Measurements from ENCODE around the gene FNTB. TPM values are rescaled to one million over a fixed set of nuclear protein-coding genes. Genes with fewer than 3 reads are reported as not detected.

FNTB gene
- total and polyA plus RNA-seq, 3 donors from 2014 or later = 43.2 to 68.1 (median 52.5) TPM

DNA sequence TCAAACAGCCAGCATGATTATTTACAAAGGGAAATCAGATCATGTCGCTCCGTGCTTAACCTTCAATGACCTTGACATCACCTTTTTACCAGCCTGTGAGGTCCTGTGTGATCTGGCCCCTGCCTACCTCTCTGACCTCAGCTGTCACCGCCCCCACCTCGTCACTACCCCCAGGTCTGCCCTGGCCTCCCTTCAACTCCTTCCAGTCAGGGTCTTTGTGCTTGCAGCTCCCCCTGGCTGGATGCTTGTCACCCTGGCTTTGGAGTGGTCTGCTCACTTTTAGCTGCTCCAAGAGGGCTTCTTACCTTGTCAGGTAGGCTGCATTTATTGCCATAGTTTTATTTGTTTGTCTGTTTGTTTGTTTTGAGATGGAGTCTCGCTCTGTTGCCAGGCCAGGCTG, 123.8 kb downstream of the FNTB start:
- no peaks in the 10 kb centered on the region for H3K36me3 ChIP-seq (ENCODE audit: low read depth, missing control alignments)
- intact Hi-C loops (cut with DNase I; ENCODE audit: low total_unique reads) = no loop called here
- DNase-seq = no peak
- no peak overlapping the region for H3K4me3 ChIP-seq
- no peak overlapping the region for H3K27ac ChIP-seq
- no peak for TF ChIP-seq POLR2A (IDR thresholded peaks at IDR 0.05)
- TF ChIP-seq, protein P1, sequence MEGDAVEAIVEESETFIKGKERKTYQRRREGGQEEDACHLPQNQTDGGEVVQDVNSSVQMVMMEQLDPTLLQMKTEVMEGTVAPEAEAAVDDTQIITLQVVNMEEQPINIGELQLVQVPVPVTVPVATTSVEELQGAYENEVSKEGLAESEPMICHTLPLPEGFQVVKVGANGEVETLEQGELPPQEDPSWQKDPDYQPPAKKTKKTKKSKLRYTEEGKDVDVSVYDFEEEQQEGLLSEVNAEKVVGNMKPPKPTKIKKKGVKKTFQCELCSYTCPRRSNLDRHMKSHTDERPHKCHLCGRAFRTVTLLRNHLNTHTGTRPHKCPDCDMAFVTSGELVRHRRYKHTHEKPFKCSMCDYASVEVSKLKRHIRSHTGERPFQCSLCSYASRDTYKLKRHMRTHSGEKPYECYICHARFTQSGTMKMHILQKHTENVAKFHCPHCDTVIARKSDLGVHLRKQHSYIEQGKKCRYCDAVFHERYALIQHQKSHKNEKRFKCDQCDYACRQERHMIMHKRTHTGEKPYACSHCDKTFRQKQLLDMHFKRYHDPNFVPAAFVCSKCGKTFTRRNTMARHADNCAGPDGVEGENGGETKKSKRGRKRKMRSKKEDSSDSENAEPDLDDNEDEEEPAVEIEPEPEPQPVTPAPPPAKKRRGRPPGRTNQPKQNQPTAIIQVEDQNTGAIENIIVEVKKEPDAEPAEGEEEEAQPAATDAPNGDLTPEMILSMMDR (IDR thresholded peaks at IDR 0.05) = no peak
- WGBS, 2 donors = 60 to 62% methylated on average over 5 of the region's 5 CpGs
- H3K4me1 ChIP-seq = no peaks in the 10 kb centered on the region
- H3K9me3 ChIP-seq = no peaks in the 10 kb centered on the region
- H3K27me3 ChIP-seq = no peaks in the 10 kb centered on the region

Small RNA genes within 50 kb of the gene (microRNA-seq; reads per million reads assigned to microRNA genes)
- gene MIR4706 (ENCODE audit: borderline number of aligned reads in 2 of 2, borderline replicate concordance in 1 of 2) = 0.69 to 2.8 reads per million in 2 donors

Small RNA genes within 50 kb of the gene (small RNA-seq; reads per million reads assigned to genes)
- gene MIR4706 = 0 to 0.47 reads per million in 2 donors

Other genes starting within 250 kb of the FNTB start
- 1 to 10 TPM; 5.6 to 6.6 TPM for gene SPTB, start 107.0 kb upstream of the FNTB start, total RNA-seq
- 3.3 TPM for gene SPTB, start 107.0 kb upstream of the FNTB start, polyA plus RNA-seq (ENCODE audit: insufficient read depth, low read depth, low replicate concordance)
- 10 to 100 TPM; 53.5 to 55.7 TPM for gene CHURC1, start 72.4 kb upstream of the FNTB start, total RNA-seq
- gene CHURC1, start 72.4 kb upstream of the FNTB start, polyA plus RNA-seq (ENCODE audit: insufficient read depth, low read depth, low replicate concordance) = 62.8 TPM
- under 1 TPM in 1 of 2 donors, not detected in 1; 0.99 TPM for gene GPX2, start 44.1 kb upstream of the FNTB start, total RNA-seq
- 1.9 TPM for gene GPX2, start 44.1 kb upstream of the FNTB start, polyA plus RNA-seq (ENCODE audit: insufficient read depth, low read depth, low replicate concordance)
- gene RAB15, start 14.6 kb upstream of the FNTB start, total RNA-seq = 1 to 10 TPM; 1.9 to 3.2 TPM
- gene RAB15, start 14.6 kb upstream of the FNTB start, polyA plus RNA-seq (ENCODE audit: insufficient read depth, low read depth, low replicate concordance) = 4.0 TPM
- gene MAX, start 115.6 kb downstream of the FNTB start, total RNA-seq = 10 to 100 TPM; 53.1 to 56.4 TPM
- 56.7 TPM for gene MAX, start 115.6 kb downstream of the FNTB start, polyA plus RNA-seq (ENCODE audit: insufficient read depth, low read depth, low replicate concordance)